Thyroid gland (tissue), 4 donors: ENCODE measurements around the gene DOCK9. TPM values are rescaled to one million over a fixed set of nuclear protein-coding genes. Genes with fewer than 3 reads are reported as not detected.
"Not testable (repeated sequence)": the region's sequence is repeated elsewhere in the genome, so short reads cannot be mapped to it uniquely, and the experiment has no call there.

Experiments used
- DNase-seq, 2 donors: peaks; one replicate each; pipeline ENCODE4 v3.0.0-alpha.2; 2019
- H3K27ac ChIP-seq, 3 donors: fragments of 200-600 bp; sonication (generic); 1 replicate in 2 of 3; 2 replicates in 1 of 3; pipeline ENCODE4 v1.5.1; 2016 to 2019; ENCODE audit warnings: mild to moderate bottlenecking in 1 of 3, moderate library complexity in 1 of 3
- H3K27me3 ChIP-seq: fragments of 200-600 bp; sonication (generic); one replicate; pipeline ENCODE4 v1.5.1; 2019
- H3K36me3 ChIP-seq, 2 donors: fragments of 200-600 bp; sonication (generic); one replicate each; pipeline ENCODE4 v1.5.1; 2016 to 2019
- H3K4me1 ChIP-seq, 2 donors: fragments of 200-600 bp; sonication (generic); one replicate each; pipeline ENCODE4 v1.5.1; 2017 to 2019
- H3K4me3 ChIP-seq, 3 donors: fragments of 200-600 bp; sonication (generic); replicated peaks in 1 of 3; 1 replicate in 2 of 3; 2 replicates in 1 of 3; pipeline ENCODE4 v1.5.1; 2016; ENCODE audit warnings: mild to moderate bottlenecking in 1 of 3
- H3K9me3 ChIP-seq: fragments of 200-600 bp; sonication (generic); one replicate; pipeline ENCODE4 v1.5.1; 2017
- POLR2A ChIP-seq, 2 donors: fragments of 450-650 bp; IDR thresholded peaks; one replicate each; pipeline ENCODE4 v1.6.1; 2017; ENCODE audit warnings: antibody characterized with exemption in 2 of 2, mild to moderate bottlenecking in 2 of 2, moderate library complexity in 1 of 2
- WGBS, 2 donors: methylation state at CpG; one replicate each; pipeline ENCODE4 v1.1.5; 2017; 5-methylcytosine and 5-hydroxymethylcytosine counted together
- intact Hi-C: fragments of 100-400 bp; cut with DNase I; formaldehyde crosslinking; loops from one replicate; pipeline ENCODE4 v1.15.1; 2023
- total RNA-seq, 4 donors: library from RNA; depleted of rRNA; stranded (reverse); fragments of >200 nt; gene quantifications; one replicate each; pipeline ENCODE4 v1.2.3, GENCODE V29; 2016
- TF ChIP-seq, protein P1 (sequence below), 6 experiments: fragments of 200-600 bp in 3 of 6; fragments of 450-650 bp in 3 of 6; sonication (generic) in 3 of 6; IDR thresholded peaks; one replicate each; pipeline ENCODE4 v1.5.1; 2016 to 2019; ENCODE audit warnings: antibody characterized with exemption in 6 of 6, mild to moderate bottlenecking in 2 of 6, inconsistent platforms in 1 of 6, moderate library complexity in 1 of 6

The DOCK9 gene
- total RNA-seq, 4 donors from 2014 or later: 126 to 240 (median 160) TPM

DNA sequence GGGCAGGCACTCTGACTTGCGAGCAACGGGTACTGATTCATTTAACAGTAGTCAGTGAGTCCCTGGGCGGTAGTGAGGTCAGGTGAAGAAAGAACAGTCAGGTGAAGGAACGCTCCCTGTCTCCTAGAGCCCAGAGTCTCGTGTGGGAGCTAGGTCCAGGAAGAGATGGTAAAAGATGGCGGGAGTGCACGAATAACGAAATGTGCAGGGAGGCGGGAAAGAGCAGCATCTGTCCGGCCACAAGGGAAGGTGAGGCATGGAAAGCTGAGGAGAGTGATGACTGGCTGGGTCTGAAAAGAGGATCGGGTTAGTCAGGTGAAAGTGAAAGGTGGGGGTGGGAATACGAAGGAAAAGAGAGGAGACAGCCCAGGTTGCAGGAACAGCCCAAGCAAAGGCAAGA, 161.5 kb downstream of the DOCK9 start:
- intact Hi-C loops: no loop called here
- H3K4me3 ChIP-seq: no peak overlapping the region
- WGBS, 2 donors: 95 to 97% methylated on average over 12 of the region's 12 CpGs
- TF ChIP-seq, protein P1, sequence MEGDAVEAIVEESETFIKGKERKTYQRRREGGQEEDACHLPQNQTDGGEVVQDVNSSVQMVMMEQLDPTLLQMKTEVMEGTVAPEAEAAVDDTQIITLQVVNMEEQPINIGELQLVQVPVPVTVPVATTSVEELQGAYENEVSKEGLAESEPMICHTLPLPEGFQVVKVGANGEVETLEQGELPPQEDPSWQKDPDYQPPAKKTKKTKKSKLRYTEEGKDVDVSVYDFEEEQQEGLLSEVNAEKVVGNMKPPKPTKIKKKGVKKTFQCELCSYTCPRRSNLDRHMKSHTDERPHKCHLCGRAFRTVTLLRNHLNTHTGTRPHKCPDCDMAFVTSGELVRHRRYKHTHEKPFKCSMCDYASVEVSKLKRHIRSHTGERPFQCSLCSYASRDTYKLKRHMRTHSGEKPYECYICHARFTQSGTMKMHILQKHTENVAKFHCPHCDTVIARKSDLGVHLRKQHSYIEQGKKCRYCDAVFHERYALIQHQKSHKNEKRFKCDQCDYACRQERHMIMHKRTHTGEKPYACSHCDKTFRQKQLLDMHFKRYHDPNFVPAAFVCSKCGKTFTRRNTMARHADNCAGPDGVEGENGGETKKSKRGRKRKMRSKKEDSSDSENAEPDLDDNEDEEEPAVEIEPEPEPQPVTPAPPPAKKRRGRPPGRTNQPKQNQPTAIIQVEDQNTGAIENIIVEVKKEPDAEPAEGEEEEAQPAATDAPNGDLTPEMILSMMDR (IDR thresholded peaks at IDR 0.05): no peak
- TF ChIP-seq POLR2A (IDR thresholded peaks at IDR 0.05): no peak
- H3K9me3 ChIP-seq: no peaks in the 10 kb centered on the region
- no peak for DNase-seq
- H3K27me3 ChIP-seq: no peaks in the 10 kb centered on the region
- H3K4me1 ChIP-seq: no peaks in the 10 kb centered on the region
- H3K27ac ChIP-seq: no peak overlapping the region
- H3K36me3 ChIP-seq: peaks cover 2 to 4% of the 10 kb centered on the region in 2 donors

DNA sequence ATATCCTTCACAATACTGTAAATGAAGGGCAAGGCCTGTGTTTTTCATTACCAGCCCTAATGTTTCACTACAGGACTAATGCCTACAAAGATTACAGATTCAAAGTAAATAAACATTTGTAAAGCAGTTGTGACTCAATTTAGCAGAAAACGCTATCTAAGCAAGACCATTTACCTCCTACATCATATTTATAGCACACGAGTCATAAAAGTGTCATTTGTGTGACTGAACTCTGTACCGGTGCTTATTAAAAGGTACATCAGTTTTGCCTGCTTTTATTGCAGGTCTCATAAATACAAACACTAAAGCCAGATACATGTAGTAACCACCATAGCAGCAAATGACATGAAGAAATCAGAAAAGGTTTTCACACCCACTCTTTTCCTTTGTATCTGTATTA, 163.9 kb downstream of the DOCK9 start:
- H3K4me1 ChIP-seq: no peaks in the 10 kb centered on the region
- no peaks in the 10 kb centered on the region for H3K9me3 ChIP-seq
- peaks cover 0 to 8% of the 10 kb centered on the region in 2 donors for H3K36me3 ChIP-seq
- 89 to 92% methylated on average over 3 of the region's 3 CpGs for WGBS, 2 donors
- TF ChIP-seq POLR2A (IDR thresholded peaks at IDR 0.05): no peak
- H3K27ac ChIP-seq: no peak overlapping the region
- DNase-seq: no peak
- no peak overlapping the region for H3K4me3 ChIP-seq
- H3K27me3 ChIP-seq: no peaks in the 10 kb centered on the region
- intact Hi-C loops: no loop called here

DNA sequence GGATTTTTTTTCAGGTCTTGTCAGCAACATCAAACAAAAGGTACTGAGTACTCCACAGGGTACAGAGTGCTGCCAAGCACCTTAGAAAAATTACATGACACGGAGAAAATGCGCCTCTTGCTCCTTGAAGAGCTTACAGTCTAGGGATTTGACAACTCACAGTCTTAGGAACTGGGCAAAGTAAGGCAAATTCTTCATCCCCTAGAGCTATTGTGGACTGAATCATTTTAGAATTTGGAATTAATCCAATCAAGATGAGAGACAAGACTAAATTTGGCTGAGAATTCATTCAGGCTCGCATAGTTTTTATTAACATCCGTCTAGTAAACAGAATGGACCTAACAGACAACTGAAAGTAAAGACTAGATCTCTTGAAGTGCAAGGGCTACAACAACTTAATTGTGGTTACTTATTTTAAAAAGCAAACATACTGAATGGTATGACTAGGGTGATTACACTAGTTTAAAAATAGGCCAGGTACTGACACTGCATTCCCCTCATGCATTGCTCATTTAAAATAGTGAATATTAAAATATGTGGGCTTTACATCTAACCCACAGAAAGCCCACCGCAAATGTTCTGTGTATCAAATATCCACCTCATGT, 165.6 kb downstream of the DOCK9 start:
- 78 to 82% methylated on average over 3 to 4 of the region's 5 CpGs for WGBS, 2 donors
- H3K27ac ChIP-seq, H3K36me3 ChIP-seq, H3K27me3 ChIP-seq, intact Hi-C loops, DNase-seq, H3K4me3 ChIP-seq, H3K9me3 ChIP-seq, H3K4me1 ChIP-seq: not testable (repeated sequence)

DNA sequence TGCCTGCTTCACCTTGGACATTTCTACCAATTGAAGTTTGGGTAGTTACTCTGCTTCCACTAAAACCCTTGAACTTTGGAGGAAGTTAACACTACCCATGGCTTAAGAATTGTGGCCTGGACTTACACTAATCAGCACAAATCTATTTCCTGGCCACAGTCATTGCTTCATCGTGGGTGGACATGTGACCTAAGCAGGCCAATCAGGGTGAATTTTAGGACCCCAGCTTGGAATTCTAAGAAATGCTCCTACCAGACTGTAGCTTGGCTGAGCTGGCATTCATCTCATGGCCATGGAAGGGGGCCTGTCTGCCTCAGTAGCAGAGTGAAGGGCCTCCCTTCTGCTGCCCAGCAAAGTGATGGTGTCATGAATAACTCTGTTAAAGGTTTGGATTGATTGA, 167.1 kb downstream of the DOCK9 start:
- 88 to 90% methylated on average over 1 of the region's 1 CpG for WGBS, 2 donors
- intact Hi-C loops: no loop called here
- H3K36me3 ChIP-seq: peaks cover 5 to 17% of the 10 kb centered on the region in 2 donors

DNA sequence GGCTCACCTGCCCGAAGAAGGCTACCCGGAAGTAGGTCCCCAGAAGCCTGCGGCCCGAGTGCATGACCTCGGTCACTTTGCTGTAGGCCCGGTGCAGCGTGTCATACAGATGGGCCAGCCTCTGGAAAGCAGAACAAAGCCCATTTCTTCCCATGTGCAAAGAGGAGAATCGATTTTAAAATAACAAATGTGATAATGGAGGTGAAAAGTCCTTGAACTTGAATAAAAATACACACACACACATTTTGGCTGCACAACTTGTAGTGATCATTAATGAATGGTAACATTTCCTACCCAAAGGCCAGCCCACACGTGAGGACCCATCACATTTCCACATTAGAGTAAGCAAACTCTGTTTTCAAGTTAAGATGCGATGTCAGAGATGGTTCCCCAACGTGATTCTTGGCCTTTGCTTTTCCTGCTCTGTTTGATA, 168.5 kb downstream of the DOCK9 start:
- intact Hi-C loops: no loop called here

More for the DNA sequence above, 167.1 kb downstream of the DOCK9 start:
- no peaks in the 10 kb centered on the region for H3K9me3 ChIP-seq
- no peak overlapping the region for H3K27ac ChIP-seq
- no peak for TF ChIP-seq POLR2A (IDR thresholded peaks at IDR 0.05)
- TF ChIP-seq, protein P1 (IDR thresholded peaks at IDR 0.05): no peak
- no peaks in the 10 kb centered on the region for H3K27me3 ChIP-seq
- H3K4me3 ChIP-seq: no peak overlapping the region
- no peaks in the 10 kb centered on the region for H3K4me1 ChIP-seq
- DNase-seq: no peak

DNA sequence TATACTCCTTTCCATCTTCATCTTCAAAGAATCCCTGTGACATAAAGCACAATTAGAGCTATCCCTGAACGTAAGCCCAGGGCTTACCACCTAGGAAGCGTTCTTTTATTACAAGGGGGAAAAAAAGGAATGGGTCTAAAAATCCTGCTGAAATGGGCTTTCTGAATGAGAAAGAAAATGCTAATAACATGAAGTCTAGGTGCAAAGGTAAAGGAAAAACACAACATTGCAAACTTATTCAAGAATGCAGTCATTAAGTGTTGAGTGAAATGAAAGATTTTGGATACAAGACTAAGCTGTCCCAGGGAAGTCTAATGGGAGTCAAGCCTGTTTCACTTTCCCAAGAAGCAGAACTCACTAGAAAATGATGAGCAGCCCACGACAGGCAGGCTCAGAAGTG, 170.1 kb downstream of the DOCK9 start:
- Histone ChIP-seq H3K27ac (no peak overlapping the region), H3K27me3 (no peaks in the 10 kb centered on the region), H3K4me3 (no peak overlapping the region), H3K4me1 (no peaks in the 10 kb centered on the region), H3K9me3 (no peaks in the 10 kb centered on the region), H3K36me3 (peaks cover 25 to 32% of the 10 kb centered on the region in 2 donors)
- TF ChIP-seq, protein P1 (IDR thresholded peaks at IDR 0.05): no peak
- 72 to 85% methylated on average over 3 of the region's 3 CpGs for WGBS, 2 donors
- DNase-seq: no peak
- intact Hi-C loops: no loop called here

More for the DNA sequence above, 168.5 kb downstream of the DOCK9 start:
- 92% methylated on average over 11 of the region's 11 CpGs for WGBS, 2 donors
- no peak overlapping the region for H3K4me3 ChIP-seq
- H3K4me1 ChIP-seq: no peaks in the 10 kb centered on the region
- DNase-seq: no peak
- TF ChIP-seq, protein P1 (IDR thresholded peaks at IDR 0.05): no peak
- no peak for TF ChIP-seq POLR2A (IDR thresholded peaks at IDR 0.05)
- no peaks in the 10 kb centered on the region for H3K27me3 ChIP-seq
- H3K36me3 ChIP-seq: peaks cover 14 to 28% of the 10 kb centered on the region in 2 donors
- no peaks in the 10 kb centered on the region for H3K9me3 ChIP-seq
- H3K27ac ChIP-seq: no peak overlapping the region
